Fibroblast of skin of left biceps (primary cell): ENCODE results near the gene ZNF839.
A peak's percentile ranks its signal among the peaks of the same experiment; 100 is the strongest.
"Not testable (repeated sequence)": the region's sequence is repeated elsewhere in the genome, so short reads cannot be mapped to it uniquely, and the experiment has no call there.

ENCODE experiments used
- DNase-seq, 2 experiments: peaks; one replicate each; pipeline ENCODE4 v3.0.0-alpha.2; 2013; ENCODE audit warnings: low read depth in 2 of 2

Gene ZNF839

DNA sequence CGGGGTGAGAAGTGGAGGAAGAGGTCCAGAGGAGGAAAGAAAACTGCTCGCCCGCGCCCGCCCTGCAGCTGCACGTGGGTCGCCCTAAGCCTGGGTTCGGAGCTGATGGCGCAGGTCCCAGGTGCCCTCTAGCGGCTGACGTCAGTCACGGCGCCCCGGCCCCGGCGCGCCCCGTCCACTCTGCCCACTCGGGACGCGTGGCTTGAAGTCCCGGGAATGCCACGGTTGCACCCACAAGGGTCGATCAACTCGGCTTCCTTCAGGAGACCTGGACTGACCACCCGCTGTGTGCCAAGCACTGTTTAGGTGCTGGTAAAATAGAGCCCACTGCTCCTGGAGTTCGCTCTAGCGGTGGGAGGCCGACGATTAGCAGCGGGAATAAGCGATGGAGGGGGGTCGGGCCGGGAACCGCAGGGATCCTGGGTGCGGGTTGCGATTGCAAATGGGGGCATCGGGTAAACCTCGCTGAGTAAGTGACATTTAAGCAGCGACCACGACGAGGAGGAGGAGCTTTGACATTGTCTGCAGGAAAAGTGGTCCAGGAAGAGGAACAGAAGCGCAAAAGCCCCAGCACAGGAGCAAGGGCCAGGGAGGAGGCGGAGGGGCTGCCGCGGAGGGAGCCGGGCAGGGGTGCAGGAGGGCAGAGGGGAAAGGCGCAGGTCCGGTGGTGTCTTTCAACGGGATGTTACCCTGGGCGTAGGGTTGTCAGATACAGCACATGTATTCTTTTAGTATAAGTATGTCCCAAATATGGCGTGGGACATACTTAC is 5.1 kb upstream of the ZNF839 start:
- no peak for DNase-seq

DNA sequence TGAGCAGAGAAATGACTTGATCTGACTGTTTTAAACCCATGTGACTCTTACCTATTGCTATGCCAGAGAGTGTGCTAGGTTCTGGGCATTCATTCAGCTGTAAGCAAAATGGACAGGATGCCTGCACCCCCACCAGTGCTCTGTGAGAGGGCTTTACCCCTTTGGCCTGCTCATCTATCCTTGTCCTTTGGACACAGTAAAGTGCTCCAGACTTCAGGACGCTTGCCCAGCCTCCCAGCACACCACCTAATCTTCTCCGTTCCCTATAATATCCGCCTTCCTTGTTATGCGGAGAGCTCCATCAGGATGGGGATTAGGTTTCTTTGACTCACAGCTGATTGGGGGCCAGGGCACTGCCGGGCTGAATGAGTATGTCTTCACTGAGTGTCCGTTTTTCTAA is 4.4 kb upstream of the ZNF839 start:
- no peak for DNase-seq

DNA sequence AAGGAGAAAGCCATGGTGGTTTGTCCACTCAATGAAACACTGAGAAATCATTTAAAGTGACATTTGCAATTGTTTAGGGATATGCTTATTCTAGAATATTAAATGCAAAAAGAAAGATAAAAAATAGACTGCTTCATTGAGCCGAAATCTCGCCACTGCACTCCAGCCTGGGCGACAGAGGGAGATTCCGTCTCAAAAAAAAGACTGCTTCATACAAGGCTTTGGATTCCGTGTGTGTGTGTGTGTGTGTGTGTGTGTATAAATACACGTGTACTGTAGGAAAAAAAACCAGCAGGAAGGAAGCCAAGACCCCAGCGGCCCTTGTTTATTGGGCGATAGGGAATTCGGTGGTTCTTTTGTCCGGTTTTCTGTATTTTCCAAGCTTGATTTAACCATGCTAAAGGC is 3.2 kb upstream of the ZNF839 start:
- peak; percentile 57 to 67 for DNase-seq

DNA sequence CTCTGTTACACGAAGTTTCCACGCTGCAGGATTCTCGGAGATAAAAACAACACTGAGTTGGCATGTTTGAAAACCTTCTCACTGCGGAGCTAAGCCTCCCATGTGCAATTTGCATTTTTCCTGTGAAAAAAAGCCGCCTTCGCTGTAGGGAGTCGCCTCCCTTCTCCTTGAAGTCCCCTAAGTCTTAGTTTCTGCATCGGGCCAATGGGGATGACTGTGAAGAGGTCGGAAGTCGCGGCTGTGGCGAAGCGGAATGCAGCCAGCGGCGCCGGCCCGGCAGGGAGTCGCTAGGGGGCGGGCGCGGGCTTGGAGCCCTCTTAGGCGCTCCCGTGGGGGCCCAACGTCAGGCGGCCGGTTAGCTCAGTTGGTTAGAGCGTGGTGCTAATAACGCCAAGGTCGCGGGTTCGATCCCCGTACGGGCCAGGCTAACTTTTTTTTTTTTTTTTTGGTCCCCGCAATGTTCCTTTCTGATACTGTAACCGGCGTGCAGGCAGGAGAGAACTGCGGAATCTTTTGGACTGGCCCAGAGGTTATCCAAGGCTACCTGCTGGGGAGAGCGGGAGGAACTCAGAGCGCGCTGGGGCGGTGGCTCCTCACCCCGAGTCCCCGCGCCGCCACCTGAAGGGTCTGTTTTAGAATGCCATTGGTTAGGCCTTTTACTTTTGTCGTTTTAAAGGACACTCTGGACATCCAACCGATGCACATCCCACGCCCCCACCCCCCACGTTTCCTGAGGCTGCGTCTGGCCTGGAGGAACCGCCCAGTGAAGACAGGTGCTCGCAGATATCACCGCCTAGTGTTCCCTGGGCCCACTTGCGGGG is 2.6 kb upstream of the ZNF839 start:
- DNase-seq, result peak; percentile 71

DNA sequence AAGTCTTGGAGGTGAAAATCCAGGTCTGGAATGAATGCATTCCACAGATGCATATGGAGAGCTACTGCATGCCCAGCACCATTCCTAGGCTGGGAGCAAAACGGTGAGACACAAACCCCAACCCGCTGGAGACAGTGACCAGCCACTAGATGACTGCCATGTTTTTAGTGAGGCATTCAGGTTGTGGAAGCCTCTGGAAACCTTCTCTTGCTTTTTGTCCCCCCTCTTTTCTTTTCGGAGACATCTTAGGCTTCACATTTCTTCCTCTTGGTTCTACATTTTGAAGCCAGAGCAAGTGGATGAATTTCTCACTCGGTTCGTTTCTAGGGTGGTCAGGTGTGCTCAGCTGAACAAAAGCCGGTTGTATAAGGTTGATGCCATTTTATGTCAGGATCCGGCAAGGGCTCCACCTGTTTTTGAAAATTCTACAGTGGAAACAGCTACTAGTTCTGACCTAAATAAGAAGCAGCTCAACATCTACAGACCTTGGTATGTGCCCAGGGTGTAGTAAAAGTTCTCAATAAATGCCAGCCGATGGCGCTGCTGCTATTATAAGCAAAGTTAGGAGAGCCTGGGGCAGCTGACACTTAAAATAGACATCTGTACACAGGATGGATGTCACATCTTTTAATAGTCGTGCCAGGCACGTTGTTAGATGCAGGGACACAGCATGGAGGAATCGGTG is 1.8 kb upstream of the ZNF839 start:
- DNase-seq, result no peak

DNA sequence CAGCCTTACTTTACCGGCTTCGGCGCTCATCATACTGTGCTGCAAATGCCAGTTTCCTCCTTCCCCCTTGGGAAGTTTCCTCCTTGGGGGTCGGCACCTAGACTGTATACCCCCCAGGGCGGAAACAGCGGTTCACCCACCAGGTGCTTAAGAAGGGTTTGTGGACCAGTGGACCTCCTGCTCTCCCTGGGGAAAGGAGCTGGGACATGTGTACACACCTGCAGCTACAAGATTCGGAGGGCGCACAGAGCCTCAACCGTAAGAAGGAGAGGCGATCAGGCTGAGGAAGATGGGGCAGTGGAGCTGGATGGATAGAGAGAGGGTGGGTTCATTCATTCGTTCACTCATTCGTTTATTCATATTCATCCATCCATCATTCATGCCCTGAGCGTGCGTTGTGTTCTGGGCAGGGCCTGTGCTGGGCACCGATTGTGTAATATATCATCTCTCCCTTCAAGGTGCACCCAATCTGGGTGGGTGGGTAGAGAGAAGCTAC is 717 bp upstream of the ZNF839 start:
- no peak for DNase-seq

DNA sequence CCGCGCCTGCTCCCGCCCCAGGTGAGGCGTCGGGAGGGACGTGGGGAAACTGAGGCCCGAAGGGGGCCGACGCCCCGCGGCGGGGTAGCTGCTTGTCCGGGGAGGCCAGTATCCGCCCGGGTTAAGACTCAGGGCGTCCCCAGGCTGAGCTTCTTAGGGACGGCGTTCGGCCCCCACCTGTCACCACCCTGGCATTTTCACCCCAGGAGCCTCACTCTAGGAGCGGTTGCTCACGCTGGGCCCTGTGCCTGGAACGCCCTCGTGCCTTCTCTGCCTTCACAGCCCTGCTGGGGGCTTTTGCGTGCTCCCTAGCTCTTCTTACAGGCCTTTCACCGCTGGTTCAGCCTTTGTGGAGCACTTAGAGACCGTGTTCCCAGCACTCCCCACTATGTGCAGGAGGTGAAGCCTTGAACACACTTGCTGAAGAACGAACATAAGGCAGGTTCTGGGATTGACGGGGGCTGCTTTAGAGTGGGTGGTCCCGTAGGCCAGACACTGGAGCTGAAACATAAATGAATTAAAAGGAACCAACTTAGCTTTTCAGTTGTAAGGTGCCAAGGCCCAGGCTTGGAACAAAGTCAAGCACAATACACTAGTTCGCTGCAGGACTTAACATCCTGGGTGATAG is 601 bp downstream of the ZNF839 start:
- no peak for DNase-seq

DNA sequence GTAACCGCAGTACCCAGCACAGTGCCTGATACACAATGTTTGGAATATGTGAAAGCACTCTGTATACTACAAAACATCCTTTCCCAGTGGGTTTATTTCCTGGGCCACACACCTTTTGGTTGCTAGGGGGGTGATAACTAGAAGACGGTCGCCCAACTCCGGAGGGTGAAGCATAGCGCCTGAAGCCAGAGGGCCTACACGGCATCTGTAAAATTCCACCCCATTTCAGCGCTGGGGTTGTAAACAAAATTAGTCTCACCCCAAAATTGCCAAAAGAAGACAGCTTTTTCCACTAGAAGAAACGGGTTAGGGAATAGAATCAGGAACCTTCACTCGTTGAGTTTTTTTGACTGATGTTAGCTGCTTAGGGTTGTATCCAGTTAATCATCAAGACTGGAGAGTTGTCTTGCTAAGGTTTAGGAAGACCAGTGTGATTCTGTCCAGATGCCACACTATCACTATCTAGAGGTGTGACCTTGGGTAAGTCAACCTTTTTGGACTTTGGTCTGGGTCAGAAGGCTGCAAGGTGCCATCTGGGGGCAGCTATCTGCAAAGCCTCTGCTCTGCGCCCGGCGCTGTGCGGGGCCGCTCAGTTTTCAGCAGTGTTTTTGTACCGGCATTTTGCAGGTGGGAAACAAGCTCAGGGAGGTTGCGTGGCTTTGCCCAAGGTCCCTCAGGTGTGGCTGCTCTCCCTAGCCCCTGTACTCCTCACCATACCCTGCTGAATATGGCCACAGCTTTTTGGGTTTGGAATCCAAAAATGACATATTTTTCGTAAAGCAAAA is 1.3 kb downstream of the ZNF839 start:
- DNase-seq, result no peak

DNA sequence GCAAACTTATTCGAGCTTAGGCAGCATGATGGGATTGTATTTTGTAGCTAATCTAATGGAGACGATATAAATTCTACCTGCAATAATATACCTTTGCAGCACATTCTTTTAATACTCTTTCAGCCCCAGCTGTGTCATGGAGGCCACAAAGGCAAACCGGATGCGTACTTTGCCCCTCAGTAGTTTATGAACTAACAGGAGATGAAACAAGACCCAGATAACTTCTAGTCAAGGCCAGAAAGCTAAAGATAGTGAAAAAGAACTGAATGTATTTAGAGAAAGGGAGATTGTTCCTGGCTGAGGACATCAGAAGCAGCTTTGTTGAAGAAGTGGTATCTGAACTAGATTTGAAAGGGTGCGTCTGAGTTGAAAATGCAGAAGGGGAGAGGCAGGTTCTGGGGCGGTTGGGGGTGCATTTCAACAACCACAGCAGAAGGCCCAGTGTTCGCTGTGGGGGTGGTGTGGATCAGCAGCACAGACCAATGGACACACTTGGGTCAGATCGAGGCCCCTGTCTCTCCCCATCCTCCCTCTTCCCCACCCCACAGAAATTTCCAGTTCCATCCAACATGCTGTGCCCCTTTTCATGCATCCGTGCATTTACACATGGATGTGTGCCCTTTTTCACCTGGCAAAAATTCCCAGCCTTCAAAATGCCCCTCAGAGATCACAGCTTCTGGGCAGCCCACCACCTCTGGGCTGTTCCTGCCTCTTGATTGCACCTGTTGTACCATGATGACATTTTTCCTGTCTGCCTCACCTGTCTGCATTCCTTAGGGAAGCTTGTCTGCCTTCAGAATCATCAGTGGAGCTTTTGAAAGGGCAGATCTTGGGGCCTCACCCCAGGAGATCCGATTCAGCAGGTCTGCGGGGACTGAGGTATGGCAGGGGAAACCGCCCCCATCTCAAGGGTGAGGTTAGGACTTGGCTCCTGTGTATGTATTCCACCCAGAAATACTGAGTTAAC is 2.2 kb downstream of the ZNF839 start:
- no peak for DNase-seq

DNA sequence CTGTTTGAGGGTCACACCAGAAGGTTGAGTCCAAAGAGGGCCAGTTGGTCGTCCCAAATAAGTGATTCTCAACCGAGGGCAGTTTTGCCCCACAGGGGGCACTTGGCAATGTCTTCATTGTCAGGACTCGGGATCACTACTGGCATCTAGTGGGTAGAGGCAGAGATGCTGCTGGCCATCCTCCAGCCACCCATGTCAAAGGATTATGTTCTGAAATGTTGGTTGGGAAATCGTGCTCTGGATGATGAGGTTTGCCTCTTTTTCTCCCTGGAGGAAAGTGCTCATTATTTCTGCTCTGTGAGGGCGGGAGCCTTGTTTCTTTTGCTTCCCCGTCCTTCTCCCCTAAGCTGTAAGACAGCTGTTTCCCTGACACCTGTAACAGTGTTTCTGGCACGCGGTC is 3.6 kb downstream of the ZNF839 start:
- DNase-seq, result peak; percentile 42 to 46

DNA sequence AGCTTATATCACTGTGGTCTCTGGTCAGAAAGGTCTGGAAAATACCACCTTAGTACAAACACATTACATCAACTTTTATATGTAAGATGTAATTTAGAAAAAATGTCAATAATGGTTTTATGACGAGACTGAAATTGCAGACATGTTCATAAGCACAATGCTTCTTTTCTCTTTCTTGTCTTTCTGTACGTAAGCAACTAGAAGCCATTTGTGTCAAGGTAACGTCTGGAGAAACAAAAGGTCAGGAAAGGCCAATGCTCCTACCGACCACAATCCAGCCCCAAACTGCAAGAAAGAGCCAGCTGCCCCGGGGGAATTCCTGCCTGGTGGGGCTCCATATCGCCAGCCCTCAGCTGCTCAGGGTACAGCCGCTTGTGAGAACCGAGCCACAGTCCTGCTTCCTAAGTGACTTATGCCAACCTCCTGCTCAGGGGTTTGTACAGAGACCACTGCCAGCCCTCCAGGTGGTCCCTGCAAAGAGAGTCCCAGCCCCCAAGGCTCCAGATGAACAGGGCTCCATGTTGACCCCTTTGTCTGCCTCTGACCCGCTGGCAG is 6.3 kb downstream of the ZNF839 start:
- no peak for DNase-seq

DNA sequence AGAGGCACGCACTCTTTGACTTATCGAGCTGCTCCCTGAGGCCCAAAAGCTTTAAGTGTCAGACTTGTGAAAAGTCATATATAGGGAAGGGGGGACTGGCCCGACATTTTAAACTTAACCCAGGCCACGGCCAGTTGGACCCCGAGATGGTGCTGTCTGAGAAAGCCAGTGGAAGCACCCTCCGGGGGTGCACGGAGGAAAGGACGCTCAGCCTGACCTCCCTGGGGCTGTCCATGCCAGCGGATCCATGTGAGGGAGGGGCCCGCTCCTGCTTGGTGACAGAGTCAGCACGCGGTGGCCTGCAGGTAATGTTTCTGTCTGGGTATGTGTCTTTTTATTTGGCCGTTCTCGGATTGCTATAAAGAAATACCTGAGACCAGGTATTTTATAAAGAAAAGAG is 7.0 kb downstream of the ZNF839 start:
- no peak for DNase-seq

DNA sequence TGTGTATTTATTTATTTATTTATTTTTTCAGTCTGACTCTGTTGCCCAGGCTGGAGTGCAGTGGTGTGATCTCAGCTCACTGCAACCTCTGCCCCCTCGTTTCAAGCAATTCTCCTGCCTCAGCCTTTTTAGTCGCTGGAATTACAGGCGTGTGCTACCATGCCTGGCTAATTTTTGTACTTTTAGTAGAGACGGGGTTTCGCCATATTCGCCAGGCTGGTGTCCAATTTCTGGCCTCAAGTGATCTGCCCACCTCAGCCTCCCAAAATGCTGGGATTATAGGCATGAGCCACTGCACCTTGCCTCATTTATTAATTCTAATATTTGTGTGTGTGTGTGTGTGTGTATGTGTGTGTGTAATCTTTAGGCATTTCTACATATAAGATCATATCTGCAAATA is 9.8 kb downstream of the ZNF839 start:
- DNase-seq, result not testable (repeated sequence)

DNA sequence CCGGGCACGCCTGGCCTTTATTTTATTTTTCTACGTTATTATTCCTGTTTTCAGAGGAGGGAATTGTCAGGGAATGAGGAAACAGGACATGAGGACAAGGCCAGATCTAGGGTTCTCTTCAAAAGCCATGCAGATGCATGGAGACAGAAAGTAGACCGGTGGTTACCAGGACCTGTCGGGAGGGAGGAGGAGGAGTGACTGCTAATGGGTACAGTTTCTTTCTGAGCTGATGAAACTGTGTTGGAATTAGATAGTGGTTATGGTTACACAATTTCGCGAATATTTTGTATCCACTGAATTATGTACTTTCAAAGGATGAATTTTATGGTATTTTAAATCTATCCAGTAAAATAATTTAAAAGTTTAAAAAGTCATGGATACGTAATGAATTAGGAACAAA is 11.3 kb downstream of the ZNF839 start:
- DNase-seq, result no peak

DNA sequence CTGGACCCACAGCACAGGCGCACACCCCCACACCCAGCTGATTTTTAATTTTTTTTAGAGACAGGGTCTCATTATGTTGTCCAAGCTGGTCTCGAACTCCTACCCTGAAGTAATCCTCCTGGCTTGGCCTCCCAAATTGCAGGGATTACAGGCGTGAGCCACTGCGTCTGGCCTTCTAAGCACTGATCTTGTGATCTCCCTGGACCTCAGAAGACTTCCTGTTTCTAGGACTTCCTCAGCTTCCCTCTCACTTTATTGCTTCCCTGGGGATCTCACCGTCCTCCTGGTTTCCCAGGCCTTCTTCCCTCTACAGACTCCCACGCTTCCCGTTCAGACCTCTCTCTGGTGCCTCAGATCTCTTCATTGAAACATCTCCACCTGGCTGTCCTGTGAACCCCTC is 13.8 kb downstream of the ZNF839 start:
- DNase-seq, result no peak

DNA sequence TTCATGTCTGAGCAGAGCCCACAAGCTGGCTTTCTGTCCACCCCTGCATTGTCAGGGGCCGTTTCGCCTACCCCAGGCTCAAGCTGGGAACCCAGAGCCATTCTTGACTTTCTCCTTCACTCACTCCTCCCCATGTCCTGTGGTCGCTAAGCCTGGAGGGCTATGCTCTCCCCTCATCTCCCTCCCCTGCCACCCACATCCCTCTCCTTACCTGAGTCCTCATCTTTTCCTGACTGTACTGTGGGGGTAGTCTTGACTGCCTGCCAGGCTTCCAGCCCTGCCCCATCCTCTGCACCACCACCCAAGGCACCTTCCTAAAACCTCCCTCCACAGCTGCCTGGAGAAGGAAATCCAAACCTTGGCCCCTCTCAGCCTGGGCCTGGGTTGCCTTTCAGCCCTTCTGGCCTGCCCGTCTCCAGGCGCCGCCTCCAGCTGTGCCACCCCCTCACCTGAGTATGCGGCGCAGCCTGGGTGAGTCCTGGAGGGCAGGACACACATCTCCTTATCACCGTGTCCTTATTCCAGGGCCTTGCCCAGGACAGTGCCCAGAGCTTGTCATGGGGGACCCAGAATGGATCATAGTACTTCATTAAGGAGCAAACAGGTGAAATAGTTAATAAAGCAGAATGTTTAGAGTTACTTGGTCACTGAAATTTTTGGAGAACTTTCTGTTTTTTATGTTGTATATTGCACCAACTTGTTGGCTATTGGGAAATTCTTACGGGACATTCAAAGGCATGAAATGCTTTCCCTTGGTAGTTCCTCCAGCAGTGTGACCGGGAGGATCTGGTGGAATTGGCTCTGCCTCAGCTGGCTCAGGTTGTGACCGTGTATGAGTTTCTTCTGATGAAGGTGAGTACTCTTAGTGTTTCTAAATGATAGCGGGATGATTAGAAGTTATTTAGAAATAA is 14.5 kb downstream of the ZNF839 start:
- DNase-seq, result no peak

DNA sequence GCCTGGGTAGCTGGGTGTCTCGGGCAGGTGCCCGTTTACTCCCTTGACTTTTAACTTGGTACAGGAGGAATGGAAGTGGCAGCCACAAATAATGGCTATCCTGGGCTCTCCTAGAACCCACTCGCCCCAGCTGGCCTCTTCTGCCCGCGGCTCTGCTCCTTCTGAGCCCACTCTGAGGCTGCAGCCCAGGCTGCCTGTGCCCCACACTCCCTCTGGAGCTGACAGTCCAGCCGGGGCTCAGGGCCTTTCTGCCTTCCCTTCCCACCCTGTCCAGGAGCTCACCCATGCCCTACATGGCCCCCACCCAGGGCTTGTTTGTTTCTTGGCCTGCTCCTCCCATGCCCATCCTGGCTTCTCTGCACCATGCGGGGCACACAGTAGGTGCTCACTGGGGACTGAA is 15.6 kb downstream of the ZNF839 start:
- no peak for DNase-seq

DNA sequence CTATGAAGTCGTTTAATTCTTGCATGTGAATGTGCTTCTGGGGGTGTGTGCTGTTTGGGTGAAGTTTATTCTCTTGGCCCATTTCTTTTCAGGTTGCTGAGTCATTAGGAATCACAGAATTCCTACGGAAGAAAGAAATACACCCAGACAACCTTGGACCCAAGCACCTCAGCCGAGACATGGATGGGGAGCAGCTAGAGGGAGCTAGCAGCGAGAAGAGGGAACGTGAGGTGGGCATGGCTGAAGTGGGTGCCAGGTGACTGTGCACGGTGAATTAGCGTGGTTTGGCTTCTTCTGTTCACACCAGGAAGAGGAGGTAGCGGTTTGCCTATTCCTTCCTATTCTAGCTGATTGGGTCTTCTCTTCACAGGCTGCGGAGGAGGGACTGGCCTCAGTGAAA is 19.2 kb downstream of the ZNF839 start:
- no peak for DNase-seq

DNA sequence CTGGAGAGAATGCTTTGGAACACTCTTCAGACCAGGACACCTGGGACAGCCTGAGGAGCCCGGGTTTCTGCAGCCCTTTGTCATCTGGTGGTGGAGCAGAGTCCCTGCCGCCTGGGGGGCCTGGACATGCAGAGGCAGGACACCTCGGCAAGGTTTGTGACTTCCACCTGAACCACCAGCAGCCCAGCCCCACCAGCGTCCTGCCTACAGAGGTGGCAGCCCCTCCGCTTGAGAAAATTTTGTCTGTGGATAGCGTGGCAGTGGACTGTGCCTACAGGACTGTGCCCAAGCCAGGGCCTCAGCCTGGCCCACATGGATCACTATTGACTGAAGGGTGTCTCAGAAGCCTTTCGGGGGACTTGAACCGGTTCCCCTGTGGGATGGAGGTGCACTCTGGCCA is 22.0 kb downstream of the ZNF839 start:
- no peak for DNase-seq
